ENCODE data around the gene MEP1B. TPM values are rescaled to one million over a fixed set of nuclear protein-coding genes. Genes with fewer than 3 reads are reported as not detected.

Gene MEP1B
- total RNA-seq, 4 donors from 2014 or later = not detected

DNA sequence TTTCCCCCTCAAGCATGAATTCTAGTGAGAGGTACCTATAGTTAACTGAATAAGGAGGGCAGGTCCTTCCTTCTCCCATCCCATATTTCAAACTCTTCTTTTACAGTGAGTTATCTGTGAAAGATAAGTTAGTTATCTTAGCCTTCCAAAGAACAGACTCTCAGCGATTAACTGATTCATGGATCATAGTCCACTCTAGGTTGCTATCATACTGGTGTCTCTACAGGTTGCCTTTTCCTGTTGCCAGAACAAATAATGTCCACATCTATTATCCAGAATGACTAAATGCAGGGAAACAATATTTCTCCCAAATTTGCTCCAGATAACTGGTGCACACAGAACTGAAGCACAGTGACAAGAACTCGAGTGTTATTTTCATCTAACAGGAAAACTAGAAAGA is 68.3 kb downstream of the MEP1B start:
- WGBS = 69% methylated on average over 2 of the region's 2 CpGs
- H3K27me3 ChIP-seq = no peaks in the 10 kb centered on the region
- no peaks in the 10 kb centered on the region for H3K4me1 ChIP-seq
- no peak overlapping the region for H3K4me3 ChIP-seq
- no peak for DNase-seq (ENCODE audit: low spot score in 2 of 2)
- no peak for TF ChIP-seq EP300 (IDR thresholded peaks at IDR 0.05)
- no peak for TF ChIP-seq POLR2A (IDR thresholded peaks at IDR 0.05)
- no peak for TF ChIP-seq POLR2AphosphoS5 (IDR thresholded peaks at IDR 0.05)
- TF ChIP-seq, protein P1, sequence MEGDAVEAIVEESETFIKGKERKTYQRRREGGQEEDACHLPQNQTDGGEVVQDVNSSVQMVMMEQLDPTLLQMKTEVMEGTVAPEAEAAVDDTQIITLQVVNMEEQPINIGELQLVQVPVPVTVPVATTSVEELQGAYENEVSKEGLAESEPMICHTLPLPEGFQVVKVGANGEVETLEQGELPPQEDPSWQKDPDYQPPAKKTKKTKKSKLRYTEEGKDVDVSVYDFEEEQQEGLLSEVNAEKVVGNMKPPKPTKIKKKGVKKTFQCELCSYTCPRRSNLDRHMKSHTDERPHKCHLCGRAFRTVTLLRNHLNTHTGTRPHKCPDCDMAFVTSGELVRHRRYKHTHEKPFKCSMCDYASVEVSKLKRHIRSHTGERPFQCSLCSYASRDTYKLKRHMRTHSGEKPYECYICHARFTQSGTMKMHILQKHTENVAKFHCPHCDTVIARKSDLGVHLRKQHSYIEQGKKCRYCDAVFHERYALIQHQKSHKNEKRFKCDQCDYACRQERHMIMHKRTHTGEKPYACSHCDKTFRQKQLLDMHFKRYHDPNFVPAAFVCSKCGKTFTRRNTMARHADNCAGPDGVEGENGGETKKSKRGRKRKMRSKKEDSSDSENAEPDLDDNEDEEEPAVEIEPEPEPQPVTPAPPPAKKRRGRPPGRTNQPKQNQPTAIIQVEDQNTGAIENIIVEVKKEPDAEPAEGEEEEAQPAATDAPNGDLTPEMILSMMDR (IDR thresholded peaks at IDR 0.05) = no peak
- no peaks in the 10 kb centered on the region for H3K36me3 ChIP-seq
- H3K9me3 ChIP-seq = no peaks in the 10 kb centered on the region
- no peak overlapping the region for H3K27ac ChIP-seq

DNA sequence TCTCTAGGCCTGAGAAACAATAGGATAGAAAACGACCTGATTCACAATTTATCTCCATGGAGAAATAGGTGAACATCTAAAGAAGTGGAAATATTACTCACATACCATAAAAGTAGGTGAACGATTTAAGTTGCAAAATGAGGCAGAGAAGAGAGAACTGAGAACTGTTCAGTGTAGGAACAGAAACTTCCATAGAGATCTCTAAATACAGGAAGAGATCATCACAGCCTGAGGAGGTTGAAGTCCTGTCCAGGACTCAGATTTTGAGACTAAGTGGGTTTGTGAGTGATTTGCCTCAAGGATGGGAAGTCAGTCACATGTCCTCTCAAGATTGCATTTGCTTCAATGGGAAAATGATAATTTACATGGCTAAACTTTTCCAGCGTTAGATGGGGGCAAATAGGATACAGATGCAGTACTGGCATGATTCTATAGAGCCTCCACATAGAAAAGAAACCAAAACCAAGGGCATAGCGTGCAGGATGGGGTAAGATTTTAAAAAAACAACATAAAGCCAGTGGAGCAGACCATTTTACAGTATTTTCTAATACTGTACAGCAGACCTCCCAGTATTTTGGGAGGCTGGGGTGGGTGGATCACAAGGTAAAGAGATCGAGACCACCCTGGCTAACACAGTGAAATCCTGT is 68.8 kb downstream of the MEP1B start:
- TF ChIP-seq, protein P1 (IDR thresholded peaks at IDR 0.05) = no peak
- H3K9me3 ChIP-seq = no peaks in the 10 kb centered on the region
- 75% methylated on average over 5 of the region's 5 CpGs for WGBS
- H3K4me1 ChIP-seq = no peaks in the 10 kb centered on the region
- no peaks in the 10 kb centered on the region for H3K36me3 ChIP-seq
- H3K4me3 ChIP-seq = no peak overlapping the region
- DNase-seq (ENCODE audit: low spot score in 2 of 2) = no peak
- H3K27ac ChIP-seq = no peak overlapping the region
- no peaks in the 10 kb centered on the region for H3K27me3 ChIP-seq

DNA sequence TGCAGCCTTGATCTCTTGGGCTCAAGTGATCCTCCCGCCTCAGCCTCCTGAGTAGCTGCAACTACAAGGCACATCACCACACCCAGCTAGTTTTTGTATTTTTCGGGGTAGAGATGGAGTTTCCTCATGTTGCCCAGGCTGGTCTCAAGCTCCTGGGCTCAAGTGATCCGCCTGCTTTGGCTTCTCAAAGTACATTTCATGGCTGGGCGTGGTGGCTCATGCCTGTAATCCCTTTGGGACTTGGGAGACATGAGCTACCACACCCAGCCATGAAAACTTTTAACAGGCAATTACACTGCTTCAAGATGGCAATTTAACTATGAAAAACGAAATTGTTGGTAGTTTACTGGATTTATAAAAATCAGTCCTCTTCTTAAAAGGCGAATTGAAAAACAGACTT is 69.7 kb downstream of the MEP1B start:
- Histone ChIP-seq H3K27ac (no peak overlapping the region), H3K36me3 (no peaks in the 10 kb centered on the region), H3K9me3 (no peaks in the 10 kb centered on the region), H3K27me3 (no peaks in the 10 kb centered on the region), H3K4me1 (no peaks in the 10 kb centered on the region), H3K4me3 (no peak overlapping the region)
- TF ChIP-seq EP300 (IDR thresholded peaks at IDR 0.05) (no peak), POLR2AphosphoS5 (IDR thresholded peaks at IDR 0.05) (no peak), POLR2A (IDR thresholded peaks at IDR 0.05) (no peak)
- TF ChIP-seq, protein P1 (IDR thresholded peaks at IDR 0.05) = no peak
- 75% methylated on average over 6 of the region's 6 CpGs for WGBS
- DNase-seq (ENCODE audit: low spot score in 2 of 2) = no peak

DNA sequence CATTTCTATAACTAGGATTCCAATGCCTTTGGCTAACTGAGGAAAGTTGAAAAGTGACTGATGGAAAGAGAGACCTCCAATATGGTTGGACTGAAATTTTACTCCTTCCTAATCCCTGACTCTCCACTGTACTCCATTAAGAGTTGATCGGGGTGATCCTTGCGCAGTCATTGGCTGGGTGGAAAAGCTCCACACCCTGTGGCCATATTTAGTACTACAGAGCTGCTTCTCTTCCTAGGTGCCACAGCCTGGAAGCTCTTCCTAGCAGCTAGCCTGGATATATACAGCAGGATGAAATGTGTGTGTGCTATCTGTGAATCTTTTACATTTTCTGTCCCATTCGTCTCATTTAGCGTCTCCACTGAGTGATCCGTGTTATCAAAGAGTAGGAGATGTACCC is 71.2 kb downstream of the MEP1B start:
- 96% methylated on average over 5 of the region's 5 CpGs for WGBS
- no peaks in the 10 kb centered on the region for H3K9me3 ChIP-seq
- TF ChIP-seq, protein P1 (IDR thresholded peaks at IDR 0.05) = no peak
- TF ChIP-seq POLR2AphosphoS5 (IDR thresholded peaks at IDR 0.05) (no peak), EP300 (IDR thresholded peaks at IDR 0.05) (no peak), POLR2A (IDR thresholded peaks at IDR 0.05) (no peak)

DNA sequence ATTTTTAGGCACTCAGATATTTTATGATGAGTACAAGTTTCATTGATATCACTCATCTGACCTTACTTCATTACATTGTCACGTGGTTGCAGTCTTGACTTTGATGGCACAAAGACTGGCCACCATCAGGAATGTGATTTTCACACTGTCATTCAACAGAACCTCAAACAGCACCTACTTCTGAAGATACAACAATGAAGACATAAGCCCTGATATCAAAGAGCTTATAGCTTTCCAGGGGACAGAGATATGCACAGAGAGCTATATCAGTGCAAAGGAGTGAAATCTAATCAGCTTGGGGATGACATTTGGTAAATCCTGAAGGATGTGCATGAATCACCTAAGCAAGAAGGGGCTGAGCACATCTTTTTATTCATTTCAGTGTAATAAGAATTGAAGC is 72.3 kb downstream of the MEP1B start:
- Histone ChIP-seq H3K9me3 (no peaks in the 10 kb centered on the region), H3K27me3 (no peaks in the 10 kb centered on the region), H3K4me1 (no peaks in the 10 kb centered on the region), H3K27ac (no peak overlapping the region), H3K4me3 (no peak overlapping the region), H3K36me3 (no peaks in the 10 kb centered on the region)
- DNase-seq (ENCODE audit: low spot score in 2 of 2) = no peak
- WGBS = 88% methylated on average over 1 of the region's 1 CpG
- TF ChIP-seq POLR2AphosphoS5 (IDR thresholded peaks at IDR 0.05) (no peak), POLR2A (IDR thresholded peaks at IDR 0.05) (no peak), EP300 (IDR thresholded peaks at IDR 0.05) (no peak)
- TF ChIP-seq, protein P1 (IDR thresholded peaks at IDR 0.05) = no peak

More for the DNA sequence above, 71.2 kb downstream of the MEP1B start:
- Histone ChIP-seq H3K4me1 (no peaks in the 10 kb centered on the region), H3K27me3 (no peaks in the 10 kb centered on the region), H3K27ac (no peak overlapping the region), H3K36me3 (no peaks in the 10 kb centered on the region), H3K4me3 (no peak overlapping the region)
- DNase-seq (ENCODE audit: low spot score in 2 of 2) = no peak
